GM18867 (cell line): Measurements from ENCODE around the gene AASS.

Experiments
- ATAC-seq: cut with Tn5 transposase; IDR thresholded peaks from one replicate; pipeline ENCODE4 v1.9.1; 2021; ENCODE audit warnings: mild to moderate bottlenecking, moderate library complexity; ENCODE audit not compliant: unreplicated experiment

The AASS gene

DNA sequence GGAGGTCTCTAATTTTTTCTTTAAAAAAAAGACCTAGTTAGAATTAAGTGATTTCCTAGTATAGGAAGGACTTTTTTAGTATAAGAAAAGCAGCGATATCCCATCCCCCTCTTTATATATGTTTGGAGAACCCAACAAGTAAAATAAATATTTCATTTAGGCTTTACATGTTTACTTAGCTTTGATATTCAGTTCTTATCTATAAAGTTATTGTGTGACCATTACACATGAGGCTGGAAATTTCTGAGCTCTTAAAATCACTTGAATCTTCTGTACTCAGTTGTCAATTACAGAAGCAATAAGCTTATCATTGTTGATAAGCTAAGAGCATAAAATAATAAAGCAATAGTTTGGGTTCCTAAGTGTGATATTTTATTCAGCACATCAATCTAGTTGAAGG is 89.7 kb downstream of the AASS start:
- ATAC-seq, result no peak

DNA sequence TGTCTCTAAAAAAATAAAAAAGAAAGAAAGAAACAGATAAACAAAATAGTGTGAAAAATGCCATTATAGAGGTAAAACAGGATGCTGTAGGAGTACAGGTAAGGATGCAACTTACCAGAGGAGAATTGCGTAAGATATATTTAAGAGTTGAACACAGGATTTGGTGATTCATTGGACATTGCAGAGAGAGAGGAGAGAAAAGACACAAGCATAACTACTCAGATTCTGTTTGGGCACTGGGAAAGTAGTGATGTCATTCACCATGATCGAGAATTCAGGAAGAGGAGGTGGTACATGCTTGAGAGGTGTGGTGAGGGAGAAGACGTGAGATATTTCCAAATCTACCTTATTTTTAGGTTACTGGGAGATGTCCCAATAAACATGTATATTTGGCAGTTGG is 97.6 kb downstream of the AASS start:
- no peak for ATAC-seq

GRCh38 chr7:122040147-122040546 is 103.9 kb downstream of the AASS start:
- ATAC-seq, result no peak

DNA sequence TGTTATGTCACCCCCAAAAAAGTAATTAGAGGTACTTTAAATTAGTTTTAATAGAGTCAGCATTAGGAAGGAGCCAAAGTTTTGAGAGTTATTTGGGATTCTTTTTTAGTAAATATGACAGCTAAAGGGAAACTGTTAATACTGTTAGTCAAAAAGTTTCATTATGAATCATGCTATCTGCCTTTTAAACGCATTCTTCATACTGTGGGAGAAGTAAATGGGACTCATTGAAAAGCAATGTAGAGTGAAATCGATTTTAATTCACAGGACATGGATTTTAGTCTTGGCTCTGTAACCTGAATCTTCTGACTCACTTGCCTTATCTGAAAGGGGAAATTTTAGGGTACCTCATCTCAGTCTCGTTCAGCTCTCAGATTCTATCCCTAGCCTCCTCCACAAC is 105.1 kb downstream of the AASS start:
- ATAC-seq, result no peak

DNA sequence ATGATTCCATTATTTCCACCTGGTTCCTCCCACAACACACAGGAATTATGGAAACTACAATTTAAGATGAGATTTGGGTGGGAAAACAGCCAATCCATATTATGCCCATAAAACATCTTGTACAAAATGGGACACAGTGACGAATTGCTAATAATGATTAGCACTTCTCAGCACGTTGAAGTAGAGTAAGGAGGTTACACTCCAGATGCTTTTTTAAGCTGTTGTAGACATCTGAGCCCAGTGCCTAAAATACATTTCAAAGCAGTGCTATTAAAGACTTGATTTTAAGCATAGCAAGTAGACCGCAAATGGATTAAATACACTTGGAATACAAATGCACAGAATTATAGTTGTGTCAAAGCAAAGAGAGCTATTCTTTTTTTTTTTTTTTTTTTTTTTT is 105.9 kb downstream of the AASS start:
- ATAC-seq, result no peak

DNA sequence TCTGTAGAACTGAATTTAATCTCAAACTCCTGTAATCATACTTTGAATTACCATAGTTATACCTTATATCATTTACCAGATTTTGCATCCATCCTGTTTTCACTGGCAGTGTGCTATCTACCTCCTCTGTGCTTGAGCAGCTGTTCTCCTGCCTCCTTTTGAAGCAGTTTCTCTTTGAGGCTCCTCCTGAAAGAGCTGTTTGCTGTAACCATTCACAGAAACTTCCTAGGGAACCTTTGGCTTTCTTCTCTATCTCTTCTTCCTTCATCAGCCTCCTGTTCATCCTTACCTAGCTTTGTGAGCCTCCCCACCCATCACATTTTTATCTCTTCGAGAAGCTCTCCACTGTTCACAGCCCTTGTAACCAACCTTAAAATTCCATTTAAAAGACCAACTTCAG is 108.2 kb downstream of the AASS start:
- no peak for ATAC-seq

DNA sequence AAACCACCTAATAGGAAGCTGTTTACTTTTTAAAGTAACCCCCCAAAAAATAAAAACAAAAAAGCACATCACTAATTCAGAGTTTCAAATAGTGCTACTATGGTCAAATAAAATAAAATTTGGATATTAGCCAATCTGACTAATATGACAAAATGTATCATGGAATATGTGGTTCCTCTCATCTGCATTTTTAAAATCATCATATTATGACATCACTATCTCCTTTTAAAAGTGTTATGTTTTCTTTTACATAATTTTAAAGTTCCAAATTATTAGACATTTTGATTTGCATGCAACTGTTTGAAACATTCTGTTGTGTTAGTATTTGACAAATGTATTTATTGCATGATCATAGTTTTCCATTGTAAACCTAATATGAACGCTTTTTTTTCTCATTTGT is 110.4 kb downstream of the AASS start:
- ATAC-seq, result no peak

DNA sequence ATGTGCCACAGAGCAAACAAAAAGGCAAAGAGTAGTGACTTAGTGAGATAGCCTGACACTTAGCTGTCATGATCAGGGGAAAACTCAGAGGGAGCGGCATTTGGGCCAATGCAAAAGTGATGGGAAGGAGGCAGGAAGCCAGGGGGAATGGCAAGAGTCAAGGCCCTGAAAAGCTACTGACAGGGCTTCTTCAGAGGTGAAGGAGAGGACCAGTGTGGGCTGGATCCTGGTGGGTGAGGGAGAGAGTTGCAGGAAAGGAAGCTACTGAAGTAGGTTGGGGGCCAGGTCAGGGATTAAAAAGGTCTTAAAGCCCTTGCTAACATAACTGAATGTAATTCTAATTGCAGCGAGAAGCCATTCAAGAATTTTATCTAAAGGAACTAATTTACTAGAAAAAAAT is 117.0 kb downstream of the AASS start:
- no peak for ATAC-seq
